GM18909 (cell line): Measurements from ENCODE around the gene ZFR2.
"Not testable (repeated sequence)": the region's sequence is repeated elsewhere in the genome, so short reads cannot be mapped to it uniquely, and the experiment has no call there.

Source experiments
- ATAC-seq: cut with Tn5 transposase; IDR thresholded peaks from one replicate; pipeline ENCODE4 v1.9.1; 2021; ENCODE audit warnings: mild to moderate bottlenecking; ENCODE audit not compliant: unreplicated experiment, poor library complexity

Gene ZFR2

DNA sequence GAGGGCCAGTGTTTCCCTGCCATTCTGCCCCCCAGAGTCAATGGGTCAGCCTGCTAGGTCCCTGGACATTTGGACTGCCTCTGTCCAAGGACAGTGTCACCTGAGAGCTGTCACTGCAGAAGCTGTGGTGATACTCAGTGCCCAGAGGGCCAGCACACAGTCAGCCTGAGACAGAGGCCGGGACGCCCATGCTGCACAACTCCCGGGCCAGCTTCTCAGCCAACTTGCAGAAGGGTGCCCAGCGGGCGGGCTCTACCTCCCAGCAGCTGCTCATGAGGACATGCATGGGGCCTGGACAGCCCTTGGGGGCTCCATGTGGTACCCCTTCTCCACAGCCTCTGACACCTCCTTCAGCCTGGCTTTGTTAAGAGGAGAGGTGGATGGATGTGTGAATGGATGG lies 93.0 kb downstream of the ZFR2 start:
- no peak for ATAC-seq

GRCh38 chr19:3775374-3775711 lies 93.5 kb downstream of the ZFR2 start:
- no peak for ATAC-seq

- ATAC-seq, result no peak
Observed at GRCh38 chr19:3774621-3775373, 94.0 kb downstream of the ZFR2 start.

GRCh38 chr19:3773814-3774515 lies 94.9 kb downstream of the ZFR2 start:
- no peak for ATAC-seq

DNA sequence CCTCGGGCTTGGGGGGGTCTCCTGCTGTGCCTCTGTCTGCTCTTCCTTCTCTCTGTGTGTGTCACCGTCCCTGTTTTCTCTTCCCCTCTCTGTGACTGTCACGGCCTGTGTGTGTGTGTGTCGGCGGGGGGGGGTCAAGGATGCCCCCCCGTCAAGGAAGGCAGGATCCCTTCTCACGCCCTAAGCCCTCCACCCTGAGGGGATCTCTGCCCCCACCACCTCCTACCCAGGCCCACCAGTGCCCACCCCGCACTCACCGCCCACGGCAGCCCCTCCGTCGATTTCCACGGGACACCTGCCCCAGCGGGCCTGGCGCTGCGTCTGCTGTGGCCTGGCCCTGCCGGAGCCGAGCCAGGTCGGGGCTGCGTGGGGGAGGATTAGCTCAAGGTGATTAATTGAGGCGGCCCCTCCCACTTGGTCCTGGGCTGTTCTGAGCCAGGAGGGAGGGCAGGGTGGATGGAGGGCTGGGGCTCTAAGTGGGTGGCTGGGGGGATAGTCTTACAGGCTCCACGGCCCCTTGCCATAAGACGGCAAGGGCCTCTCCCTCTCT lies 96.9 kb downstream of the ZFR2 start, which contains the start of gene RAX2:
RAX2 (minus strand) TSS at position 323 of the 550 bp plus-strand sequence. CDS start 486 bp downstream, outside the sequence.
- ATAC-seq, result no peak

GRCh38 chr19:3771000-3771905 lies 97.6 kb downstream of the ZFR2 start:
- no peak for ATAC-seq

- ATAC-seq, result no peak
Observed at GRCh38 chr19:3770136-3770999, 98.5 kb downstream of the ZFR2 start.

DNA sequence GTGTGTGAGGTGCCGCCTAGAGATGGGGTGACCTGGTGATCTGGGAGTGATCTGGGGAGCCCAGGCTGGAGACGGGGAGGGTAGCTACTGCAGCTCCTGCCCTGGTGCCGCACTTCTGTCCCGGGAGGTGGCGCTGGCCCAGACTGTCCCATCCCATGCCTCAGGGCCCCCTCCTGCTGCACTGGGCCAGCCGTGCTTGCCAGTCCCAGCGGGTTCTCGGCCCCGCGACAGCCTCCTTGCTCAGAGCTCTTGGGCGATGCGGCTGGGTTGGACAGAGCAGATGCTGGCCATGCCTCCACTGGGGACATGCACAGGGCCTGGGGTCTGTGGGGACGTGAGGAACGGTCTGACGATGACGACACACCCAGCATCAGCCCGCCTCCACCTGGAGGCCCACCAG lies 99.3 kb downstream of the ZFR2 start:
- ATAC-seq, result no peak

GRCh38 chr19:3768748-3769099 lies 100.1 kb downstream of the ZFR2 start:
- ATAC-seq, result no peak

- no peak for ATAC-seq
Observed at GRCh38 chr19:3768015-3768747, 100.7 kb downstream of the ZFR2 start.

- ATAC-seq, result no peak
Observed at GRCh38 chr19:3767050-3767449, 101.8 kb downstream of the ZFR2 start.

GRCh38 chr19:3766520-3766919 lies 102.3 kb downstream of the ZFR2 start:
- no peak for ATAC-seq

DNA sequence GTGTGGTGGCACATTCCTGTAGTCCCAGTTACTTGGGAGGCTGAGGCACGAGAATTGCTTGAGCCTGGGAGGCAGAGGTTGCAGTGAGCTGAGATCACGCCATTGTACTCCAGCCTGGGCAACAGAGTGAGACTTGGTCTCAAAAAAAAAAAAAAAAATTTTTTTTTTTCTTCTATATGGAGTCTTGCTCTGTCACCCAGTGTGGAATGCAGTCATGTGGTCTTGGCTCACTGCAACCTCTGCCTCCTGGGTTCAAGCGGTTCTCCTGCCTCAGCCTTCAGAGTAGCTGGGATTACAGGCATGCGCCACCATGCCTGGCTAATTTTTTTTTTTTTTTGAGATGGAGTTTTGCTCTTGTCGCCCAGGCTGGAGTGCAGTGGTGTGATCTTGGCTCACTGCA lies 103.1 kb downstream of the ZFR2 start:
- not testable (repeated sequence) for ATAC-seq

- no peak for ATAC-seq
Observed at GRCh38 chr19:3765121-3765520, 103.7 kb downstream of the ZFR2 start.

GRCh38 chr19:3762501-3763459 lies 106.1 kb downstream of the ZFR2 start, which contains the start of gene MRPL54:
Gene MRPL54 (plus strand): TSS chr19:3762682. CDS start chr19:3762701, 19 bp downstream.
- ATAC-seq, result peak; percentile 80

DNA sequence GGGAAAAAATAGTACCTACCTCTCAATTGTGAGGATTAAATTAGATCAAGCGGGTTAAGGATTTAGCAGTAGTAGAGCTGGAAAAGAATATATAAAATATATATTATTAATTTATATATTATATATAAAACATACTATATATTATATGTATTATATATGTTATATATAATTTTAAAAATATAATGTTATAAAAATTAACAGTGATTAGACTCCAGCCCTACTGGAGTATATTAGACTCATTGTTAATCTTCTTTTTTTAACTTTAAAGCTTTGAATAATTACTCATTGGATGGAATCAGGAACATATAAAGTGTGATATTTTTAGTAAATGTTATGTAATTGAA lies 106.7 kb downstream of the ZFR2 start:
- no peak for ATAC-seq

GRCh38 chr19:3761382-3762129 lies 107.3 kb downstream of the ZFR2 start, which contains the start of gene APBA3:
Gene APBA3 (minus strand): TSS chr19:3761692. CDS start chr19:3760264, 1,428 bp downstream.
- ATAC-seq, result peak; percentile 61
